ENCODE measurements around the gene NUMA1. TPM values are rescaled to one million over a fixed set of nuclear protein-coding genes. Genes with fewer than 3 reads are reported as not detected.

The NUMA1 gene
- total RNA-seq, 1 donor from 2014 or later = 289 TPM

DNA sequence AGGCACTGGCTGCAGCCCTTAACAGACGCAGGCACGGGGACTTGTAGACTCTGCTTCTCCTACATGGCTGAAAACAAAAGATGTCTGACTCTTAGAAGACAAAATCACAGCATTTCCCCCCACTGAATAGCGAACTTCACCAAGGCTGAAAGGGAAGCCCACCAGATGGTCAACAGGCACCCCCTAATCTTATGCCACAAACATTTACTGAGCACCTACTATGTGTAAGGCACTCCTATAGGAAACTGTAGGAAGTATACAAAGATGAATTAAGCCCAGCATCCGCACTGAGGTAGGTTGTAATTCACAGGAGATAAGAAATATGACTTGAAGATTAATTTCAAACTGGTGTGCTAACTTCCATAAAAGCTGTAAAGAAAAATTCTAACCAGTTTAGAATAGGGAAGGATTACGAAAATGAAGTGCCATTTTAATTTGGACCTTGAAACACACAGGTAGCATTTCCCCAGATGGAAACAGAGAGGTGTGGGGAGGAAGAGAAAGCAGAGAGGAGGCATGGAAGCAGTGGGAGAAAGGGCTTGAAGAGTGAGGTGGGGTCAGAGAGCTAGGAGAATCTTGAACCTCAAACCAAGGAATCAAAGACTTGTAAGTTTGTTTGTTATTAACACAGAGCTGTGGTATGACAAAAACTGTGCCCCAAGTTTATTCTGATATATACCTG, 38.1 kb downstream of the NUMA1 start:
- Histone ChIP-seq H3K9me3 (no peaks in the 10 kb centered on the region), H3K36me3 (no peaks in the 10 kb centered on the region), H3K4me3 (peak overlapping the region; percentile 59 to 68), H3K27ac (peak overlapping the region; percentile 97), H3K4me1 (peaks cover 7 to 35% of the 10 kb centered on the region in 2 donors), H3K27me3 (no peaks in the 10 kb centered on the region)
- TF ChIP-seq, protein P1, sequence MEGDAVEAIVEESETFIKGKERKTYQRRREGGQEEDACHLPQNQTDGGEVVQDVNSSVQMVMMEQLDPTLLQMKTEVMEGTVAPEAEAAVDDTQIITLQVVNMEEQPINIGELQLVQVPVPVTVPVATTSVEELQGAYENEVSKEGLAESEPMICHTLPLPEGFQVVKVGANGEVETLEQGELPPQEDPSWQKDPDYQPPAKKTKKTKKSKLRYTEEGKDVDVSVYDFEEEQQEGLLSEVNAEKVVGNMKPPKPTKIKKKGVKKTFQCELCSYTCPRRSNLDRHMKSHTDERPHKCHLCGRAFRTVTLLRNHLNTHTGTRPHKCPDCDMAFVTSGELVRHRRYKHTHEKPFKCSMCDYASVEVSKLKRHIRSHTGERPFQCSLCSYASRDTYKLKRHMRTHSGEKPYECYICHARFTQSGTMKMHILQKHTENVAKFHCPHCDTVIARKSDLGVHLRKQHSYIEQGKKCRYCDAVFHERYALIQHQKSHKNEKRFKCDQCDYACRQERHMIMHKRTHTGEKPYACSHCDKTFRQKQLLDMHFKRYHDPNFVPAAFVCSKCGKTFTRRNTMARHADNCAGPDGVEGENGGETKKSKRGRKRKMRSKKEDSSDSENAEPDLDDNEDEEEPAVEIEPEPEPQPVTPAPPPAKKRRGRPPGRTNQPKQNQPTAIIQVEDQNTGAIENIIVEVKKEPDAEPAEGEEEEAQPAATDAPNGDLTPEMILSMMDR (IDR thresholded peaks at IDR 0.05) = no peak
- peak in 1 of 2 donors; percentile 33 for DNase-seq (ENCODE audit: low spot score in 2 of 2)
- intact Hi-C loops (cut with DNase I) = no loop called here

DNA sequence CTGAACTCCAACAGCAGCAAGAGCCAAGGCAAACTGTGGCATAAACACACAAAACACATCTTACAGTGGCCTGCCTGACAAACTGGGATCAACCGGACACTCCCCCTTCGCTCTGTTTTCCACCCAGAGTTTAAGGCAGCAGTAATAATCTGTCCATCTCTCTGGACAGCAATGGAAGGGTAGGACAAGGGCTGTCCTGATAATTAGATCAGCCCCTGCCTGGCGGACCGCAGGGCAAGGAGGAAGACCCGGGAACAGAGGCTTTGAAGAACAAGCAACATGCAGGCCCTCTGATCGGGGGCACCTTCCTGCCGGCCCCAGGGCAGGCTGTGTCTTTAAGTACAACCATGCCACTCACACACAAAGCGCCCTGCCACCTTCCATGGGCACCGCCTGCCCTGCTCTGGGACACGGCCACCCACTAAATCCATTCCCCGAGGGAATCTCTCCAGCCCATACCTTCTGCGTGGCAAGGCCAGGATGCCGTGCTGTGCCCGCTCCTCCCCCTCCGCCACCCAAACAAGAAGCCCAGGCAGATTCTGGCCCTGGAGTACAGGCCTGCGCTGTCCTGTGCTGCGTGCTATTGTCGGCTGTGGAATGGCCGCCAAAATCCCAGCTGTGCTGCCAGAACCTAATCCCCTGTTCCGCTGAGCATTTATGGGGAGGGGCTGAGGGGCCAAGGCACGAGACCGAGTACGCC, 38.8 kb downstream of the NUMA1 start:
- Histone ChIP-seq H3K4me3 (peak overlapping the region; percentile 59 to 68), H3K27me3 (no peaks in the 10 kb centered on the region), H3K4me1 (peaks cover 8 to 41% of the 10 kb centered on the region in 2 donors), H3K36me3 (no peaks in the 10 kb centered on the region), H3K27ac (peak overlapping the region; percentile 97), H3K9me3 (no peaks in the 10 kb centered on the region)
- TF ChIP-seq, protein P1 (IDR thresholded peaks at IDR 0.05) = no peak
- intact Hi-C loops (cut with DNase I) = loop anchor here (1.0 to 2.0 kb wide), 3 partner anchors 29 to 71 kb away; partner anchors contain the start of genes ANAPC15 and LAMTOR1
- DNase-seq (ENCODE audit: low spot score in 2 of 2) = peak; percentile 39 to 85

DNA sequence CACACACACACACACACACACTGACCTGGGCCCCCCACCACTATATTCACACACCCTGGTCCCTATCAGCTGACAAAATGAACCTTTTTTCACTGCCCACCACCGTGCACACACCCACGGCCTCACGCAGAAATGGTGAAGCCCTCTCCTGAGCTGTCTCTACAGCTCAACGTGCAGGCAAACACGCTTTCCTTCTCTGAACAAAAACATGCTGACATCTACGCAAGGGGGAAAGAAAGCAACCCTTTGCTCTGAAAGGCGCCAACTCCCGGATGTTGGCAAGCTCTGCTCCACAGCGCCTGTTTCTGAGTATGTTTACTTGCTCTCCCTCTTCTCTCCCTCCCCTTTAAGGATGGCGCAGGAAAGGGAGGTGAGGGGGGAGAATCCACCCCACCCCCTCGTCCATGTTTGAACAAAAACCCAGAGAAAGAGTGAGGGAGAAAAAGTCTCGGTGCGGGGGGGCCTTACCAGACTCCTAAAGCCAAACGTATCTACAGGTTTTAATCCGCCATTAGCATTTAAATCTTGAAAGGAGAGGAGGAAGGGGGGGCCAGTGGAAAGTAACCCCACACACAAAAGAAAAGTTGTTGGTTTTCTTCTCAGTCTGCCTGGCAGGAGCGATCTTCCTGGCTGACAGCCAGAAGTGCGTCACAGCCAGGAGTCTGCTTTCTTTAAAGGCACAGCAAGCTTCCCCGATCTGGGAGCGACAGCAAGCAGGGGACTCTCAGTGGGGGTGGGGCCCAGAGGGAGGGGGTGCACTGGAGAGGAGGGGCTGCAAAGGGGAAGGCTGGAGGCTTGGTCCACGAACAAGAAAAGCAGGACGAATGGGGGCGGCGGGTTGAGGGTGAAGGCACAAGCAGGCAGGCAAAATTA, 39.6 kb downstream of the NUMA1 start:
- peaks cover 8 to 49% of the 10 kb centered on the region in 2 donors for H3K4me1 ChIP-seq
- TF ChIP-seq, protein P1 (IDR thresholded peaks at IDR 0.05) = no peak
- peak overlapping the region; percentile 97 for H3K27ac ChIP-seq
- peak overlapping the region; percentile 59 to 68 for H3K4me3 ChIP-seq
- H3K27me3 ChIP-seq = no peaks in the 10 kb centered on the region
- peaks cover under 1 to 2% of the 10 kb centered on the region in 2 donors for H3K36me3 ChIP-seq
- intact Hi-C loops (cut with DNase I) = loop anchor here (1.0 to 2.0 kb wide), 4 partner anchors 30 to 72 kb away; partner anchors contain the start of genes ANAPC15, LAMTOR1, LRRC51 and NUMA1
- H3K9me3 ChIP-seq = no peaks in the 10 kb centered on the region
- peak; percentile 82 to 97 for DNase-seq (ENCODE audit: low spot score in 2 of 2)

DNA sequence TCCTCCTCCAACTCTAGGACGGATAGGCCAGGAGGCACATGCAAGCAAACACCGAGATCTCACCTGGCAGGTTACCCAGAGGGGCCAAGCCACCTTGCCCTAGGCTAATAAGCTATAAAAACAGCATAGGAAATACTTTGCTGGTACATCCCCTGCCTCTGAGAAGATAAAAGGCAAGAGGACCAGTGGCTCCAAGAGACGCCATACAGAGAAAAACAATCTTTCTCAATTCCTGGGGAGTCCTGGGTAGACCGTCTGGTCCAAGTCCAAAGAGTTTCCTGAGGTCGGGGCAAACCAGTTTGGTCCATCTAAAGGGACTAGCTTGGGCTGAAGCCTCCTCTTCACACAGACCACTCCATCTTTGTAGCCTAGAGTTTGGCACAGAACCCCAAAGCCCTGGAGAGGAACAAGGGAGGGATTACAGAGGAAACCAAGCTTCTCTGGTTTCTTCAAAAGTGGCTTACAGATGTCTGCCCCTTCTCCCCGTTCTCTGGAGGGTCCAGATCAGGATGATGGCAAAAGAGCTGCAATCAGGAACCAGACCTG, 40.4 kb downstream of the NUMA1 start:
- Histone ChIP-seq H3K4me1 (peaks cover 8 to 52% of the 10 kb centered on the region in 2 donors), H3K27ac (peak overlapping the region; percentile 97), H3K36me3 (peaks cover 6 to 8% of the 10 kb centered on the region in 2 donors), H3K4me3 (peak overlapping the region; percentile 59 to 68), H3K9me3 (no peaks in the 10 kb centered on the region), H3K27me3 (no peaks in the 10 kb centered on the region)
- TF ChIP-seq, protein P1 (IDR thresholded peaks at IDR 0.05) = no peak
- DNase-seq (ENCODE audit: low spot score in 2 of 2) = peak in 1 of 2 donors; percentile 61
- intact Hi-C loops (cut with DNase I) = loop anchor here (1.0 to 5.0 kb wide), 4 partner anchors 40 to 182 kb away; partner anchors contain the start of genes ANAPC15, INPPL1, LAMTOR1 and LRRC51

Data from ascending aorta (tissue), 2 donors.